22Rv1 (cell line): ENCODE results near the gene PLCXD3.

Source experiments
- CTCF ChIP-seq: fragments of 450-650 bp; IDR thresholded peaks from 2 replicates; pipeline ENCODE4 v1.5.1; 2017; ENCODE audit warnings: mild to moderate bottlenecking
- ZFX ChIP-seq: fragments of 450-650 bp; IDR thresholded peaks from 2 replicates; pipeline ENCODE4 v1.6.1; 2017; ENCODE audit warnings: antibody characterized with exemption, borderline replicate concordance

DNA sequence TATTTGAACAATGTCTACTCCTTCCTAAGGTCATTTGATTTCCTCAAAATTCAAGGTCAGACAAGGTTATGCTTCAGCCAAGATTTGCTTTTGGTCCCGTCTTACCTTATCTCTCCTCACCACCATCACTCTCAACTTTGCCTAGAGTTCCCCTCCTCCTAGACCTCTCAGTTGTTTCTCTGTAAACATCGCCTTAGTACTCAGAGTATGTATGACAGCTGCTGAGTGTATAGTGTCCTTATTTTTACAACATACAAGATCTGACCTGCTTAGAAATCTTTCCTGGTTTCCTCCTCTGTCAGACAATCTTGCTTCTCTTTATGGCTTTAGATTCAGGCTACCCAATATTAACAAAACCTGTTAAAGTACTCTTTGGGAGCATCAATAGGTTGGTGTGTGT lies 247.1 kb downstream of the PLCXD3 start:
- TF ChIP-seq CTCF (no peak), ZFX (no peak)
